Fibroblast of skin of left quadriceps (primary cell): ENCODE results near the gene FNDC10.
"Not testable (repeated sequence)": the region's sequence is repeated elsewhere in the genome, so short reads cannot be mapped to it uniquely, and the experiment has no call there.

Experiments used
- DNase-seq, 2 experiments: peaks; one replicate each; pipeline ENCODE4 v3.0.0-alpha.2; 2013; ENCODE audit warnings: low read depth in 2 of 2

FNDC10 gene

DNA sequence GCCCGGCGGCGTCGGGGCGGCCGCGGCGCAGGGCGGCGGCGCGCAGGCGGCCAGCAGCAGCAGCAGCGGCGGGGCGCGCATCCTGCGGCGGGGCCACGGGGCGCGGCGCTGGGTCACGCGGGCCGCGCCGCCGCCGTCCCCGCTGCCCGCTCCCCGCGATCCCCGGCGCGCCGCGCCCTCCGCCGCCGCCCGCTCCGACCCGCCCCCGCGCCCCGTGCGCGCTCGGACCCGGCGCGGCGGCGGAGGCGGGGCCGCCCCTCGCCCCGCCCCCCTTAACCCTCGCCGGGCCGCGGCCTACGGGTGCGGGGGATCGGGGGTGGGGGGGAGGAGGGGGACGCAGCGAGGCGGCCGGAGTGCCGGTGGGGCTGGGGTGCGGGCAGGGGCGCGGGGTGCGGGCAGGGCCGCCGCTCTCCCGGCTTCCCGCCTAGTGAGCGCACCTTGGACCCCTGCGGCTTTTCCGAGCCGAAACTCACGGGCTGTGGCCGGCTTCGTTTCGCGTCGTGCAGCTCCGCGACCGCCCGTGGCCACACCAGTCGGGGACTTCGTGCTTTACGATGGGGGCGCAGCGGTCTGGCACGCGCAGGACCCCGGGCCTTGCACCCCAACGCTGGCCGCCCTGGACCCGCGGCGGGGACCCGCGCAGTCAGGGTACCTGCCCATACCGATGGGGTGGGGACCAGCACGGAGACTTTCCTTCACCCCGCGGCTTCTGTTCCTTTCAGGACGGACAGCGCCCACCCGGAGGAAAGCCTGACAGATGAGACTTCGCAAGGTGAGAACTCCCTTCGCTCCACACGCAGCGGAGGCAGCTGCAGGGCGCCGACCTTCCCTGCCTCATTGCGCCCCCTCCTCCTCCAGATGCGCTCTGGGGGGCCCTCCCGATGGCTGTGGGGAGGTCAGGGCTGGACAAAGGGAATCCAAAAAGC, at the start of gene FNDC10:
Gene FNDC10, minus strand, starts transcription at position 201 of the 926 bp plus-strand sequence. Its CDS starts 120 bp downstream, at position 81.
- DNase-seq: no peak

DNA sequence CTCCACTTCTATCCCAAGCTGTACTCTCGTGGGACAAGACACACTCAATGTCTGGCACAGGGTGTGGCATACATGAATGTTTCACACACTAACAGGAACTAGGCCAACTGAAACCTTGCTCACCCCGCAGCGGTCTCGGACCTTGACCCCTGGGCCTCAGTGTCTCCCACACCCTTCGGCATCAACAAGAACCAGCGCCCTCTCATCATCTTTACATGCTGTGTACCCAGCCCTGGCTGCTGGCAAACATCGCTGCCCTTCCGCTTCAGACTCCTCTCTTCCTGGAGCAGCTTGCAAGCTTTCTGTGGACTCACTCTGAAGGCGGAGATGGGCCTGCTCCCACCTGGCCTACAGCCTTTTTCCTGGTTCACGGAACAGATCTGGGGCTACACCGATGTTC, 48.3 kb upstream of the FNDC10 start:
- DNase-seq: not testable (repeated sequence)

DNA sequence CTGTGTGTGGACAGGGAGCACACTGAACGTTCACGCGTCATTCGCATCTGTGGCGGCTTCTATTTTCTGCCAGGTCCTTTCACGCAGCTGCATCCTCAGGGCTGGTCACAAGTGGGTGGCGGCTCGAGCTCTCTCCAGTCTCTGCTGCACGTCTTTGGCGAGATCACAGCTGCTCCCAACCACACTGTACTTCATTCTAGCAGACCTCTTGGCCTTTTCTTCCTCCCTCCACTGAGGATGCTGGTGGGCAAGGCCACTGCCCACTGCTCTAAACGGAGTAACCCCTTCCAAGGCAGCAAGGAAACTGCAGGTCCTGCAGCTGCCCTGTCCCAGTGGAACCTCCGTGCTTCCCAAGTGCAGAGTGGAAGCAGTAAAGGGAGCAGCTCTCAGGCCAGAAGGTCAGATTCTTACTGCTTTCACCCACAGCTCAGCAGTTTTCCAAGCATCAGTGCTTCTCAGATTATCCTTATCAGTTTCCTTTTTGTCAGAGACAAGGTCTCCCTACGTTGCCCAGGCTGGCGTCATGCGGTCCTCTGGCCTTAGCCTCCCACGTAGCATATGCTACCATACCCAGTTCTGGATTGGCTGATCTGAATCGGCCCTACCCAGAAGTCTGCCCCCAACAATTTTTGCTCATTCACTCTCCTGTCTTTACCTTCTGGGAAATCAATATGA, 47.8 kb upstream of the FNDC10 start:
- not testable (repeated sequence) for DNase-seq

DNA sequence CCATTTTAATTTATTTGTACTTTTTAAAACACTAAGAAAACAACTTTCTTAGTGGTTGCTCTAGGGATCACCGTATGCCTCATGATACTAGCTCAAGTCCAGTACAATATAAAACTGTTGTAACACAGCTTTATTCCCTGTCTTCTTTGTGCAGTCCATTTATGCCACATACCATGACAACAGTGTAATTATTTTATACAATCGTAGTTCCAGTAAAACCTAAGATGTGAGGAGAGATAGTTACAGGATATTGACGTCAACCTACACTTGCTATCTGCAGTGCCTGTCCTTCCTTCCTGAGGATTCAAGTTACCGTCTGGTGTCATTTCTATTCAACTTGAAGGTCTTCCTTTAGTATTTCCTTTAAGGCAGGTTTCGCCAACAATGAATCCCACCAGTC, 46.4 kb upstream of the FNDC10 start:
- not testable (repeated sequence) for DNase-seq

DNA sequence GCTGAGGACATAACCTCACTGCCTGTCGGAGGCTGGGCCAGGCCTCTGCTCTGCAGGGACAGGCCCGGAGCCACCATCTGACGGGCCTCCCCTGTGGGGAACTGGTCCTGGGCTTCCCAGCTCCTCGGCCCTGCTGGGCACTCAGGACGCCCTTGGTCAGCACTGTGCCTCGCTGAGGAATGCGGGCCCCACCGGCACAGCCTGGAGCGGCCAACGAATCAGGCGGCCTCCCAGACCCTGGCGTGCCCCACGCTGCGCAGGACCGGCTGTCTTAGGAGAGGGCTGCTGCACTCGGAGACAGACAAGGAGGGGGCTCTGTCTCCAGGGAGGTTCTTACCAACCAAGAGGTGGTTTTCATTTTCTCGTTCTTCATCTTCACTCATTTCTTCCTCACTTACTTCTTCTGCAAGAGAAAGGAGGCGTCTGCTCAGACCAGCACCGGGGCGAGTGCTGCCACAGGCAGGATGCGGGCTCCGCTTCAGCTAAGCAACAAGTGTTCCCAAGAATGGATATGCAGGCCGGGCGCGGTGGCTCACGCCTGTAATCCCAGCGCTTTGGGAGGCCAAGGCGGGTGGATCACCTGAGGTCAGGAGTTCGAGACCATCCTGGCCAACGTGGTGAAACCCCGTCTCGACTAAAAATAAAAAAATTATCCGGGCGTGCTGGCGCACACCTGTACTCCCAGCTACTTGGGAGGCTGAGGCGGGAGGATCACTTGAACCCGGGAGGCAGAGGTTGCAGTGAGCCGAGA, 41.0 kb upstream of the FNDC10 start:
- not testable (repeated sequence) for DNase-seq

DNA sequence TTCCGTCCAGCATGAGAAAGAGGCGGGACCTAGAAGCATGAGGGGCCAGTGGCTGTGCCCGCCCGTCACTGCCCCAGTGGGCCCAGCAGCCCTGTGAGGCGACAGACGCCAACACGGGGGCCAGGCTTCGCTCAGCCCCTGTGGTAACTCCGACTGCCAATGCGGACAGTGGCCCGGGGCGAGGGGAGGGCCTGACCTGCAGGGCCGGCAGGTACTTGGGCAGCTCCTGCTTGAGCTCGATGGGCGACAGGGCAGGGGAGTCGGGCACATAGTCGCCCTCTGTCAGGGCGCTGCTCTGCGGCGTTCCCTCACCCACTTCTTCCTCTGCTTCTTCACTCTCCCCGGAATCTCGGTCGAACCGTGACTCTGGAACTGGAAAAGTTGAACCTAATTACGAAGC, 40.1 kb upstream of the FNDC10 start:
- not testable (repeated sequence) for DNase-seq

DNA sequence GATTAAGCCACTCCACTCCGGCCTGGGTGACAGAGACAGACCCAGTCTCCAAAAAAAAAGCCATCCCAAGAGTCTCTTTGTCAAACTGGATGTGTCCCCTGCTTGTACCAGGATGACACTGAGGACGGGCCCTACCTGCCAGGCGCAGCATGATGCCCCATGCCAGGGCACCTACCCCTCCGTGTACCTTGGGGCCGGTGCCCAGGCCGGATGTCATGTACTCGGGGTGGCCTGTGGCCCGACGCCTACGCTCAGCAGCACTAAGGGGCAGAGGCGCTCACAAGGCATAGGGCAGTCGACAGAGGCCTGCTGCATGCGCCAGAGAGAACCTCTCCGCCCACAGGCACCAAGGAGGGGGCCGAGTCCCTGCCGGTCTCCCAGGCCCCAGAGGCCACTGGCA, 39.4 kb upstream of the FNDC10 start:
- DNase-seq: not testable (repeated sequence)

DNA sequence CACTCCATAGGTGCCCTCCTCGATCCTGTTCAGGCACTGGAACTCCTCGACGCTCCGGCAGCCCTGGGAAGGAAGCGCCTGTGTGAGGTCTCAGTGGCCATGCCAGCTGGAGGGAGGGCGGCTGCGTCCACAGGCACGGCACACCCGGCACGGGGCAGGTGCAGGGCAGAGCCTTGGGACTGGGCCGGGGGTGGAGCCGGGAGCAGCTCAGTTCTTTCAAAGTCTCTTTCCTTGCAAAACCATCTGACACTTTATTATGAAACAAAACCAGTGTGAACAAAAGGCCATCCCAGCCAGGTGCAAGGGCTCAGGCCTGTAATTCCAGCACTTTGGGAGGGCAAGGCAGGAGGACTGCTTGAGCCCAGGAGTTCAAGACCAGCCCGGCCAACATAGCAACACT, 38.6 kb upstream of the FNDC10 start:
- not testable (repeated sequence) for DNase-seq

DNA sequence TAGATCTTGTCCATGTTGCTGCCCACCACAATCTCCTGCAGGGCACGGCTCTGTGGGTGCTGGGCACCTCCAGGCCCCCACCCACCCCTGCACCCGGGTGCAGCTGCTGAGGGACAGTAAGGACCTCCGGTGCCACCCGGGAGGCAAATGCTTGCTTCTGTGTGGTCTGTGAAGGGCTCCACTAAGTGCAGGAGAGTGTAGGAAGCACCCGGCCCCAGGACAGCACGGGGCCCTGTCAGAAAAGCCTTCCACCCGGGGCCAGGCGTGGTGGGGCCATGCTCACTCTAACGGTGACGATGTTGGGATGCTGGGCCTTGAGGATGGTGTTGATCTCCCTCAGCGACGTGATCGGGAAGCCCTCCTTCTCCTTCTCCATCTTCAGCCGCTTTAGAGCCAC, 37.5 kb upstream of the FNDC10 start:
- DNase-seq: not testable (repeated sequence)

DNA sequence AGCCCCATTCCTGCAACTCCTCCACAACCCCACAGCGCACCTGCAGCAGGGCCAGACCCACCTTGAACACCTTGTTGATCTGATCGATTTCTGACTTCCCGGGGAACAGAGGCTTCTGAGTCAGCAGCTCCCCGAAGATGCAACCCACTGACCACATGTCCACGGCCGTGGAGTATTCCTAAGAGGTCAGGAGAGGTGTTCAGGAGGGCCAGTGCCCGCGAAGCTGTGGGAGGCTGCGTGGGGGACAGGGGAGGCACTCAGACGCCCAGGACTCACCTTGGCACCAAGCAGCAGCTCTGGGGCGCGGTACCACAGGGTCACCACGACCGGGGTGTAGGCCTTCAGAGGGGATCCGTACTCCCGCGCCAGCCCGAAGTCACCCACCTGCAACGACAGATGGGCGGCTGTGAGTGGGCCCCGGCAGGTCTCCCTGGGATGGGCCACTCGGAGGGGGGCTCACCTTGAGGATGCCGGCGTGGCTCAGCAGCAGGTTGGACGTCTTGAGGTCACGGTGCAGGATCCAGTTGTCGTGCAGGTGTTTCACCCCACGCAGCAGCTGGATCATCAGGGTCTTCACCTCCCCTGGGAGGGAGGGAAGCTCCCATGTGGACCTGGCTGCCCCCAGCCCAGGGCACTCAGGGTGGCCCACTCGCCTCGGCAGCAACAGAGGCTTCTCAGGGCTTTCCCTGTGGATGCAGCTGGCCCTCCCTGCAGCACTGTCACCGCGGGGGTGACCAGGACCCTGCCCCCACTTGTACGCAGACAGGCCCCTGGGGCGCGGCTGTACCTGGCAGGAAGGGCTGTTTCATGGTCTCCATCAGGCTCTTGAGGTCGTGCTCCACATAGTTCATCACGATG, 36.9 kb upstream of the FNDC10 start:
- DNase-seq: not testable (repeated sequence)

DNA sequence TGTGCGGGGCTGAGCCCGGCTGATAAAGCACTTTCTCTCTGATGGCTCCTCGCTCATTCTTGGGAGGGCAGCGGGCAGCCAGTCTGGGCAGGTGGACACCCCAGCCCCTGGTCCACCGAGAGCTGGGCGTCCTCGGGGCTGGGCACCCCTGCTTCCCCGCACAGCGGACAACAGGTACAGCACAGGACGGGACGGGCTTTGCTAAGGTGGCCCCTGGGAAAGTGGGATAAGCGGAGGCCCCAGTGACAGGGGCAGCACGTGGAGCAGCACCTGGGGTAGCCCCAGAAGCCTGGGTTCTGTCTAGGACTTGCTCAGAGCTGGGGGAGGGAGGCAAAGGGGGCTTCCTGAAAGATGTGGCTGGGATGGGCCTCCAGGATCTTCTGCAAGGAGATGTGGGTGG, 34.7 kb upstream of the FNDC10 start:
- DNase-seq: not testable (repeated sequence)

DNA sequence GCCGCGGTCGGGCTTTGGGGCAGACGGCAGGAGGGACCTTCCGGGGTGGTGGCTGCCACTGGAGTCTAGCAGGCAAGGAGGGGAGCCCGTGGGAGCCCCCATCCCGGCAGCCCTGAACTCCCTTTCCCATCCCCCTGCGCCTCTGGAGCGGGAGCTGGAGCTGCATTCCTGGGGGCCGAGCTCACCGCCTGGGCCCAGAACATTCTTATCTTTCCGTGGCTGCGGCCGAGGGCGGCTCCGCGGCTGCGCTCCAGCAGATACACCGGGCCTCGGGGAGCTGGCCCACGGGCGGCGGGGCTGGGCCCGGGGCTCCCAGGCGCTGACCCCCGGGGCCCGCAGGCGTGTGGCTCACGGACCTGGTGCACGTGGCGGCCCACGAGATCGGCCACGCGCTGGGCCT, 33.5 kb upstream of the FNDC10 start:
- not testable (repeated sequence) for DNase-seq

DNA sequence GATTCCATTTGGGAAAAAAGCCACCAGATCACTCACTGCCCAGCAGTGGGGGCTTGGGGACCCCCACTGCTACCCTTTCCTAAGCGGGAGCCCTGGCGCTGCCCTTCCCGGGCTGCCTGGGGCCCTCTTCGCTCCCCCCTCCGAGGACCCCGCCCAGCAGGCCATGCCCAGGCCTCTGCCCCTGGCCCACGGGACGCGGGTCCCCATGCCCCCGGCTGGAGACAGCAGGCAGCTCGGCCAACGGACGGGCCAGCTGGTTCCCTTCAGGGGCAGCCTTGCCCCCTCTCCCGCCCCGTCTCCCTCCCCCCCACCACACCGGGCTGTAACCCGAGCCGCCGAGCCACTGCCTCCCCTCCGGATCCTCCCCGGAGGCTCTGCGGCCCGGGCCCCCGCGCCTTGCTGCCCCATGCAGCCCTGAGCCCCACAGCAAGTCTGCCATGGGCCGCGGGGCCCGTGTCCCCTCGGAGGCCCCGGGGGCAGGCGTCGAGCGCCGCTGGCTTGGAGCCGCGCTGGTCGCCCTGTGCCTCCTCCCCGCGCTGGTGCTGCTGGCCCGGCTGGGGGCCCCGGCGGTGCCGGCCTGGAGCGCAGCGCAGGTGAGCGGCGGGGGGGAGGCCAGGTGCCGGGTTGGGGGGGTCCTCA, 32.0 kb upstream of the FNDC10 start, which contains the start of gene MMP23B:
Gene MMP23B, plus strand, starts transcription at position 392 of the 639 bp plus-strand sequence. Its CDS starts 46 bp downstream, at position 438.
- no peak for DNase-seq

DNA sequence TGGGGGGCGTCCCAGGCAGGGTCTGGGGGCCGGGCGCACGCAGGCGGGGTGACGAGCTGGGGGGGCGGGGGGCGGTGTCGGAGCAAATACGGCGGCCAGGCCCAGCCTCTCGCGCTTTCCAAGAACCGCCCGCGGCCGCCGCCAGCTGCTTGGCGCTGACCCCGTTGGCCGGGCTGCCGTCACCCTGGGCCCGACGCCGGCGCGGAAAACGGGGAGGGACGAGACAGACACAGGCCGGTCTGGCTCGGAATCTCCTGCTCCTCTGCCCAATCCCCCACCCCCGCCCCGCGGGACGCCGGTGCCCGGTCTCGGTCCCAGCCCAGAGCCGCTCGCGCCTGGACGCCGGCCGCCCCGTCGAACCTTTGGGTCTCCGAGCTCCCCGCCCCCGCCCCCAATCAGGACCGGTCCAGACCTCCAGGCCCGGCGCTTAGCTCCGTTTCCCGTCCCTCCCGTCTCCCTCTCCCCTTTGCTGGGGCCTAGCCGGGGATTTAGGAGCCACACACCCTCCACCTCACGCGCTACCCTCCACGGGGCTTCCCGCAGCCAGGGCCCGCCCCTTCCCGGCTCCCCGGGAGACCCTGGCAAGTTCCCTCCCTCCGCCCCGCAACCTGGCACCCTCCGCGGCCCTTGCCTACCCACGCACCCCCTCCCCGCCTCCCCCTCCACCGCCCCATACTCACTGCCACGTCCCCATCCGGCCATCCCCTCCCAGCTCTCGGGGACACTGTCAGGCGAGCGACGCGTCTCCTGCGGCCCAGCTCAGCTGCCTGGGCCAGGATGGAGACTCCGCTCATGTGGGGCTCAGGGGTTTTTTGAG, 31.2 kb upstream of the FNDC10 start:
- no peak for DNase-seq

DNA sequence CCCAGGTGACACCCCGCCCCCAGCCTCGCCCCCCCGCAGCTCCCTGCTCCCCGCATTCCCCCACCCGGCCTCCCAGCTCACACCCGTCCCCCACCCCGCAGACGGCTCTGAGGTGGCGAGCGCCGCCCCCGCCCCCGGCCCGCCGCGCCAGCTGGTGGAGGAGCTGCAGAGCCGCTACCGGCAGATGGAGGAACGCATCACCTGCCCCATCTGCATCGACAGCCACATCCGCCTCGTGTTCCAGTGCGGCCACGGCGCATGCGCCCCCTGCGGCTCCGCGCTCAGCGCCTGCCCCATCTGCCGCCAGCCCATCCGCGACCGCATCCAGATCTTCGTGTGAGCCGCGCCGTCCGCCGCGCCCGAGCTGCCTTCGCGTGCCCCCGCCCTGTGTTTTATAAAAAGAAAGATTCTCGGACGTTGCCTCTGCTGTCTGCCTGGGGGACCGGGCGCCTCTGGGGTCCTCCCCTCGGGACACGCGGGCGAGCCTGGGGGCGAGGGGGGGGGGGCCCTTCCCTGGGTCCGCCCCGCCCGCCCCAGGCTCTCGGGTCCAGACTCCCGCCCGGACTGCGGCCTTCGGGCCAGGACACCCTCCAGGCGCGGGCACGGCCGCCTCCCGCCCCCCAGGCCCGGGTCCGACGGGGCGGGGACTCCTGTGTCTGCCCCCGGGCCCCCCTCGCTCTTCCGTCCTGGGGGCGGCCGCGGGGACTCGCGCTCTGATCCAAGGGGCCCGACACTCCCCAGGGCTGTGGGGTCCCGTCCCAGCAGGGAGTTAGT, 30.4 kb upstream of the FNDC10 start:
- DNase-seq: peak; percentile 45 to 49

DNA sequence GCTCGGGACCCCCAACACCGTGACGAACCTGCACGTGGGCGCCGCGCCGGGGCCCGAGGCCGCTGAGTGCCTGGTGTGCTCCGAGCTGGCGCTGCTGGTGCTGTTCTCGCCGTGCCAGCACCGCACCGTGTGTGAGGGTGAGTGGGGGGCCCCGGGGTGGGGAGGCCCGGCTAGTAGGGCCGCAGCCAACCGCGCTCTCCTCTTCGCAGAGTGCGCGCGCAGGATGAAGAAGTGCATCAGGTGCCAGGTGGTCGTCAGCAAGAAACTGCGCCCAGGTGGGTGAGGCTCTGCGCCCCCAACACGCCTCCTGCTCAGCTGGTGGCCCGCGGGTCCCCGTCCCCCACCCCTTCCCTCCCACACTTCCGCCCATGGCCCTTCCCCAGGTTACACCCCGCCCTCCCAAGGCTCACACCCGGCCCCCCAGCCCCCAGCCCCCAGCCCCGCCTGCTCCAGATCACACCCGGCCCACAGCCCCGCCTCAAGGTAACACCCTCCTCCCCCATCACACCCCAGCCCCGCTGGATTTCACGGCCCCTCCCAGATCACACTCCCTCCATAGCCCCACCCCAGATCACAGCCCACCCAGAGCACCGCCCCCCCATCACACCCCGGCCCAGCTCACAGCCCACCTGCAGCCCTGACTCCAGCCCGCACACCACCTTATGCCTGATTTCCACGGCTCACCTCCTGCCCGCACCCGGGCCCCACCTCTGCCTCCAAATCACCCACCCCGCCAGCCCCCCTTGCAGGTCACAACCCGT, 29.7 kb upstream of the FNDC10 start:
- no peak for DNase-seq

DNA sequence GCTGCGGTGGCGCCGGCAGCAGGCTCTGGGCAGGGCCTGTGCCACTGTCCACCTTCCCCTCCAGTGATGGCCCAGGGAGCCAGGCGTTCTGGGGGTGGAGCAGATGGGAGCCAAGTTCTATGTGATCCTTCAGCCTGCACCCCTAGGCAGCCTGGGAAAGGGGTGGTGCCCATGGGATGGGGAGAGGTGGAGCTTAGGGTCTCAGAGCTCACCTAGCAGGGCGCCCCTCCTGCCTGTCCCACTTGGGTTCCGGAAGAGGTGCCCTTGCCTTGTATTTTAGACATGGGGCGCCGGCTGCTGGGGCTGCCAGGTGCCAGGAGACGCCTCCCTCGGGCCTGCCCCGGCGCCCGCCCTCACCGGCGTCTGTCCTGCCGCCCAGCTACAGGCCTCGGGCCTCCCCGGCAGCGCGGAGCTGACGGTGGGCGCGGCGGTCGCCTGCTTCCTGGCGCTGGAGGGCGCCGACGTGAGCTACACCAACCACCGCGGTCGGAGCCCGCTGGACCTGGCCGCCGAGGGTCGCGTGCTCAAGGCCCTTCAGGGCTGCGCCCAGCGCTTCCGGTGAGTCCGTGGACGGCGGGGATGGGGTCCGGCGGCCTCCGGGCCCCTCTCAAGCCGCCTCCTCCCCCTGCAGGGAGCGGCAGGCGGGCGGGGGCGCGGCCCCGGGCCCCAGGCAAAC, 29.0 kb upstream of the FNDC10 start:
- DNase-seq: no peak
